GM18907 (cell line): ENCODE data around the gene WDR43.

Experiments used
- ATAC-seq: cut with Tn5 transposase; IDR thresholded peaks from one replicate; pipeline ENCODE4 v1.9.1; 2021; ENCODE audit warnings: mild to moderate bottlenecking, moderate library complexity; ENCODE audit not compliant: unreplicated experiment

The WDR43 gene

DNA sequence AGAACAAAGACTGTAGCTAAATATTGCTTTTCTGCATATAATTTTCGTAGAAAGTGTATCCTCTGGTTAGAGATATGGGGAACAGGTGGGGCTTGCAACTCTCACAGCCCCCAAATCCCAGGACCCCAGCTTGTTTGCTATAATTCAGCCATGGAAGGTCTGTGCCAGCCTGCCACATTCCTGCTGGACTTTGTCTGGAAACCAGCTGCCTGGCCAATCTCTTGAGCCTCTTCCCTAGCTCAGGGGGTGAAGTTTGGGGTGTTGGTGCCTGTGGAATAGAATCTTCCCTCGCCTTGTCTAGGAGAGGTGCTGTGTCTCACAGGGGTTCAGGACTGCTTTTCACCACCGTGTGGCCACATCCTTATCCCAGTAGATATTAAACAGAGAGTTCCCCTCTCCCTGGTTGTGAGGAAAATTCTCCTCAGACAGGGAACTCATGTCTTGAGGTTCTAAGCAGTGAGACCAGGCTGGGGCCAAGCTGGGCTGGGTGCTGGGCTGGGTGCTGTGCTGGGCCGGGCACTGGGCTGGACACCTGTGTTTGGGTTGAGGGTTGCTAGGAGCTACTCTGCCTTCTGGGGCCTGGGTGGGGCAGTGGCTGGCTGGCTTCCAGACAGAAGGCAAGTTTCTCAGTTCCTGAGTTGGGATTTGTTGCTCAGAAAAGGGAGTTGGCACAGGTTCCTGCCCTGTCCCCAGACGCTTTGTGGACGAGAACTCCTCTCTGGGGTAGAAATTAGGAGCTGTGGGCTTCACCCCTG lies 98.9 kb downstream of the WDR43 start:
- no peak for ATAC-seq

- ATAC-seq = no peak
Measured at GRCh38 chr2:28994074-28994473, 99.6 kb downstream of the WDR43 start.

GRCh38 chr2:28994679-28995078 lies 100.2 kb downstream of the WDR43 start:
- ATAC-seq = no peak

DNA sequence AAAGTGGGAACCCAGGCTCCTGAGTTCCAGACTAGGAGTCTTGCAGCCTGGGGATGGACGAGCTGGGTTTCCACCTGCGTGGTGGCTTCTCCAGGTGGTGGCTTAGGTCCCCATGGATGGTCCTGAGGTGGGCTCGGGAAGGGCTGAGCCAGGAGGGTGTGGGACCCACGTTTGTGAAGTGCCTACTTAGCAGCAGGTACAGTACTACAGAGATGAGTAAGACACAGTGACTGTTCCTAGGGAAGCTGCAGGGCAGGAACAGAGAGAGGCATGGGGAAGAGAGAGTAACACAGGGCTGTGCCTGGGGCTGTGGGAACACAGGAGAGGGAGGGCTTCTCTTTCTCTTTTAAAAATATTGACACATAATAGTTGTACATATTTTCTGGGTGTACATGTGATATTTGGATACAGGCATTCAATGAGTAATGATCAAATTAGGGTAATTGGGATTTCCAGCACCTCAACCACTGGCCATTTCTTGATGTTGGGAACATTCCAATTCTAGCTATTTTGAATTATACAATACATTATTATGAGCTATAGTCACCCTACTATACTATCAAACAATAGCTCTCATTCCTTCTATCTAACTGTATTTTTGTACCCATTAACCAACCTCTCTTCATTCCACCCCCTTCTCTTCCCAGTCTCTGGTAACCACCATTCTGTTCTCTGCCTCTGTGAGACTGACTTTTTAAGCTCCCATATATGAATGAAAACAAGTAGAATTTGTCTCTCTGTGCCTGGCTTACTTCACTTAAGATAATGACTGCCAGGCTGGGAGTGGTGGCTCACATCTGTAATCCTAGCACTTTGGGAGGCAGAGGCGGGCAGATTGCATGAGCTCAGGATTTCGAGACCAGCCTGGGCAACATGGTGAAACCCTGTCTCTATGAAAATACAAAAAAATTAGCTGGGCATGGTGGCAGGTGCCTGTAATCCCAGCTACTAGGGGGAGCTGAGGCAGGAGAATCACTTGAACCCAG lies 101.6 kb downstream of the WDR43 start:
- no peak for ATAC-seq

DNA sequence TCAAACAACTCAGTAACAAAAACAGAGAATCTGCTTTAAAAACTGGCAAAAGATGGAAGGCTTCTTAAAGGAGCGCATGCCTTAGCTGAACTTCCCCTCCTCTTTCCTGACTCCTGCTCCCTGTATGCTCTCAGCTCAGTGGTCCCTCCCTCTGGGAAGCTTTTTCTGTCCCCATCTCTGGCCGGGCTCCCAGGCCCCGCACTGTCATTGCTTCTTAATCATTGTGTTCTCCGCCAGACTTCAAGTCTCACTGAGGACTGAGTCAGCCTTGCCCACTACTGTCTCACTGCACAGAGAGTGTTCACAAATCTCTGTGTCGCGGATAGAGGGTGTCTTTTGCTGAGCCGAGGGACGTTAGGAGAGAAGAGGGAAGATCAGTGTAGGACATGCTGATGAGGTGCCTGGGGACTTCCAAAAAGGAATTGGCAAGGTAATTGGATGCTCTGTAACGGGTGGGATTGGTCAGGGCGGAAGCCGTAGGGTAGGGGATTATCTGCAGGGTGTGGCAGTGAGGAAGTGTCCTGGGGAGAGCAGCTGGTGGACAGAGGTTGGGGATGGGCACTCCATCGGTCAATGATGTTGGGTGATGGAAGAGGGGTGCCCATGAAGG lies 102.9 kb downstream of the WDR43 start:
- ATAC-seq = no peak
